ENCODE data around the gene C18orf63.

DNA sequence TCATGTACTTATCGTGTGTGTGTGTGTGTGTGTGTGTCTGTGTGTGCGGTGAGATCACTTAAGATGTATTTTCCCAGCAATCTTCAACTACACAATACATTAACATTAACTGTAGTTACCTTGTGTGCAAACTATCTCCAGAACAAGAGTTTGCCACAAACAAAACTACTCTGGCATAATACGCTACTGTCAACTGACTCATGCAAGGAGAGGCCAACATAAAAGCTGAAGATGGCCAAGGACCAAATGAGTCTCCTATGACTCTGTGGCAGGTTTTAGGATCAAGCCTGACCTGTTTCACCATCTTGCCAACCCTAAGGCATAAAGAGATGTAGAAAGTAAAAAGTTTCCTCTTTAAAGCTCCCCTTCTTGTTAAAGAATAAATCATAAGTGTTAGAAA is 44.0 kb upstream of the C18orf63 start:
- TF ChIP-seq POLR2AphosphoS5 (IDR thresholded peaks at IDR 0.05): no peak
- TF ChIP-seq, protein P1, sequence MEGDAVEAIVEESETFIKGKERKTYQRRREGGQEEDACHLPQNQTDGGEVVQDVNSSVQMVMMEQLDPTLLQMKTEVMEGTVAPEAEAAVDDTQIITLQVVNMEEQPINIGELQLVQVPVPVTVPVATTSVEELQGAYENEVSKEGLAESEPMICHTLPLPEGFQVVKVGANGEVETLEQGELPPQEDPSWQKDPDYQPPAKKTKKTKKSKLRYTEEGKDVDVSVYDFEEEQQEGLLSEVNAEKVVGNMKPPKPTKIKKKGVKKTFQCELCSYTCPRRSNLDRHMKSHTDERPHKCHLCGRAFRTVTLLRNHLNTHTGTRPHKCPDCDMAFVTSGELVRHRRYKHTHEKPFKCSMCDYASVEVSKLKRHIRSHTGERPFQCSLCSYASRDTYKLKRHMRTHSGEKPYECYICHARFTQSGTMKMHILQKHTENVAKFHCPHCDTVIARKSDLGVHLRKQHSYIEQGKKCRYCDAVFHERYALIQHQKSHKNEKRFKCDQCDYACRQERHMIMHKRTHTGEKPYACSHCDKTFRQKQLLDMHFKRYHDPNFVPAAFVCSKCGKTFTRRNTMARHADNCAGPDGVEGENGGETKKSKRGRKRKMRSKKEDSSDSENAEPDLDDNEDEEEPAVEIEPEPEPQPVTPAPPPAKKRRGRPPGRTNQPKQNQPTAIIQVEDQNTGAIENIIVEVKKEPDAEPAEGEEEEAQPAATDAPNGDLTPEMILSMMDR (IDR thresholded peaks at IDR 0.05): no peak
- TF ChIP-seq EP300 (IDR thresholded peaks at IDR 0.05; ENCODE audit: low read depth): no peak

Measured in transverse colon (tissue), 4 donors.